22Rv1 (cell line): ENCODE data around the gene CCDC15.

ENCODE experiments used
- H3K27ac ChIP-seq: fragments of 450-650 bp; 2 replicates; pipeline ENCODE4 v1.5.1; 2017
- ZFX ChIP-seq: fragments of 450-650 bp; IDR thresholded peaks from 2 replicates; pipeline ENCODE4 v1.6.1; 2017; ENCODE audit warnings: antibody characterized with exemption, borderline replicate concordance
- TF ChIP-seq, protein P1 (sequence below): fragments of 450-650 bp; IDR thresholded peaks from 2 replicates; pipeline ENCODE4 v1.5.1; 2017; ENCODE audit warnings: mild to moderate bottlenecking

CCDC15 gene, protein sequence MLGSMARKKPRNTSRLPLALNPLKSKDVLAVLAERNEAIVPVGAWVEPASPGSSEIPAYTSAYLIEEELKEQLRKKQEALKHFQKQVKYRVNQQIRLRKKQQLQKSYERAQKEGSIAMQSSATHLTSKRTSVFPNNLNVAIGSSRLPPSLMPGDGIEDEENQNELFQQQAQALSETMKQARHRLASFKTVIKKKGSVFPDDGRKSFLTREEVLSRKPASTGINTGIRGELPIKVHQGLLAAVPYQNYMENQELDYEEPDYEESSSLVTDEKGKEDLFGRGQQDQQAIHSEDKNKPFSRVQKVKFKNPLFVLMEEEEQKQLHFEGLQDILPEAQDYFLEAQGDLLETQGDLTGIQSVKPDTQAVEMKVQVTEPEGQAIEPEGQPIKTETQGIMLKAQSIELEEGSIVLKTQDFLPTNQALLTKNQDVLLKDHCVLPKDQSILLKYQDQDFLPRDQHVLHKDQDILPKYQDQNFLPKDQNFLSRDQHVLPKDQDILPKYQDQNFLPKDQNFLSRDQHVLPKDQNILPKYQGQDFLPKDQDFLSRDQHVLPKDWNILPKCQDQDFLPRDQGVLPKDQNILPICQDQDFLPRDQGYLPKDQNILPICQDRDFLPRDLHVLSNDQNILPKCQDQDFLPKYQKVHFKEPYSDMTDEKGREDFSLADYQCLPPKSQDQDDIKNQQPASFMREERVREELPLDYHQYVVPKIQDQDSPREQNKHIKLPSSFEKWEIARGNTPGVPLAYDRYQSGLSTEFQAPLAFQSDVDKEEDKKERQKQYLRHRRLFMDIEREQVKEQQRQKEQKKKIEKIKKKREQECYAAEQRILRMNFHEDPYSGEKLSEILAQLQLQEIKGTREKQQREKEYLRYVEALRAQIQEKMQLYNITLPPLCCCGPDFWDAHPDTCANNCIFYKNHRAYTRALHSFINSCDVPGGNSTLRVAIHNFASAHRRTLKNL

GRCh38 chr11:124953753-124954589, at the start of gene CCDC15:
Gene CCDC15 (plus strand): TSS chr11:124954202. CDS start chr11:124954733, 531 bp downstream.
- no peak for TF ChIP-seq ZFX
- TF ChIP-seq, protein P1, sequence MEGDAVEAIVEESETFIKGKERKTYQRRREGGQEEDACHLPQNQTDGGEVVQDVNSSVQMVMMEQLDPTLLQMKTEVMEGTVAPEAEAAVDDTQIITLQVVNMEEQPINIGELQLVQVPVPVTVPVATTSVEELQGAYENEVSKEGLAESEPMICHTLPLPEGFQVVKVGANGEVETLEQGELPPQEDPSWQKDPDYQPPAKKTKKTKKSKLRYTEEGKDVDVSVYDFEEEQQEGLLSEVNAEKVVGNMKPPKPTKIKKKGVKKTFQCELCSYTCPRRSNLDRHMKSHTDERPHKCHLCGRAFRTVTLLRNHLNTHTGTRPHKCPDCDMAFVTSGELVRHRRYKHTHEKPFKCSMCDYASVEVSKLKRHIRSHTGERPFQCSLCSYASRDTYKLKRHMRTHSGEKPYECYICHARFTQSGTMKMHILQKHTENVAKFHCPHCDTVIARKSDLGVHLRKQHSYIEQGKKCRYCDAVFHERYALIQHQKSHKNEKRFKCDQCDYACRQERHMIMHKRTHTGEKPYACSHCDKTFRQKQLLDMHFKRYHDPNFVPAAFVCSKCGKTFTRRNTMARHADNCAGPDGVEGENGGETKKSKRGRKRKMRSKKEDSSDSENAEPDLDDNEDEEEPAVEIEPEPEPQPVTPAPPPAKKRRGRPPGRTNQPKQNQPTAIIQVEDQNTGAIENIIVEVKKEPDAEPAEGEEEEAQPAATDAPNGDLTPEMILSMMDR: no peak
- H3K27ac ChIP-seq: peak within 1 kb of the TSS; percentile 70

DNA sequence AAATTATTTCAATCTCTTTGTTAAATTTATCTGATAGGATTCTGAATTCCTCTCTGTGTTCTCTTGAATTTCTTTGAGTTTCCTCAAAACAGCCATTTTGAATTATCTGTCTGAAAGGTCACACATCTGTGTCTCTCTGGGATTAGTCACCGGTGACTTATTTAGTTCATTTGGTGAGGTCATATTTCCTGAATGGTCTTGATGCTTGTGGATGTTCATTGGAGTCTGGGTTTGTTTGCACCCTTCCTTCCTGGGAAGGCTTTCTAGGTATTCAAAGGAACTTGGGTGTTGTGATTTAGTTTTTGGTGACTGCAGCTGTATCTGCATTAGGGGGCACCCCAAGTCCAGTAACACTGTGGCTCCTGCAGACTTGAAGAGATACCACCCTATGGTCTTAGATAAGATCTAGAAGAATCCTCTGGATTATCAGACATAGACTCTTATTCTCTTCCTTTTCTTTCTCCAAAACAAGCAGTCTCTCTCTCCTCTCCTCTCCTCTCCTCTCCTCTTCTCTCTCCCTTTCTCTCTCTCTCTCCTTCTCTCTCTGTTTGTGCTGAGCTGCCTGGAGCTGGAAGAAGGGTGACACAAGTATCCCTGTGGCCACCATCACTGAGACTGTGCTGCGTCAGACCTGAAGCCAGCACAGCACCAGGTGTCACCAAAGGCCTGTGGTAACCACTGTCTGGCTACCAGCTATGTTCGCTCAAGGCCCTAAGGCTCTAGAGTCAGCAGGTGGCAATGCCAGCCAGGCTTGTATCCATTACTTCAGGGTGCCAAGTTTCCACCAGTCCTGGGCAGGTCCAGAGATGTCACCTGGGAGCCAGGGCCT, 38.2 kb upstream of the CCDC15 start:
- H3K27ac ChIP-seq: no peak overlapping the region
- no peak for TF ChIP-seq ZFX
- TF ChIP-seq, protein P1: no peak

GRCh38 chr11:124916370-124916710, 37.7 kb upstream of the CCDC15 start:
- TF ChIP-seq, protein P1: no peak
- TF ChIP-seq ZFX: no peak
- H3K27ac ChIP-seq: no peak overlapping the region

DNA sequence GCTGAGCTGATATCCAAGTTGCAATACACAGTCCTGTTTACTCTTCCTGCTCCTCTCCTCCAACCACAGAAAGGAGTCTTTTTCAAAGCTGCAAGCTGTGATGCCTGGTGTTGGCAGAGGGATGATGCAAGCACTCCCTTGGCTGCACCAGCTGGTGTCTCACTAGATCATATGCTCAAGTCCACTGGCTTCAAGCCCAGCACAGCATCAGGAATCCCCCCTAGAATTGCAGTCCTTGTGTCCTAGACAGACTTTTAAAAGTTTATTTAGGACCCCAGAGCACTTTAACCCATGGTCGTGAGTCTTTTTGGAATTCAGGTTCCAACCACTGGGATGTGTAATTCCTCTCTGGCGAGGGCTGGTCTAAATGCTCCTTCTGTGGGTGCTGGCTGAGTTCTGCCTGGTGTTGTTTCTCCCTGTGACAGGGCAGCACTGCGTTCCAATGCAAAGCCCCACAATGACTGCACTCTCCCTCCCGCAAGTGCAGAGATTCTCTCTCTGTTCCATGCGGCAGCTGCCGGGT, 36.8 kb upstream of the CCDC15 start:
- TF ChIP-seq ZFX: no peak
- TF ChIP-seq, protein P1: no peak

GRCh38 chr11:124918950-124919349, 35.1 kb upstream of the CCDC15 start, which contains the start of gene HEPN1:
Gene HEPN1 (plus strand): TSS chr11:124919250.
- H3K27ac ChIP-seq: no peak within 1 kb of the TSS
- TF ChIP-seq ZFX: no peak
- TF ChIP-seq, protein P1: no peak

More for the DNA sequence above, 36.8 kb upstream of the CCDC15 start:
- no peak overlapping the region for H3K27ac ChIP-seq

GRCh38 chr11:124919898-124920297, 34.1 kb upstream of the CCDC15 start:
- H3K27ac ChIP-seq: no peak overlapping the region
- TF ChIP-seq ZFX: no peak
- TF ChIP-seq, protein P1: no peak
